Endothelial cell of umbilical vein (primary cell): ENCODE measurements around the gene STK16. TPM values are rescaled to one million over a fixed set of nuclear protein-coding genes. Genes with fewer than 3 reads are reported as not detected.

Source experiments
- BruUV-seq: library from RNA; stranded (reverse); fragments of 400-500 nt; replicated peaks from 2 replicates; lab custom pipeline; 2021; lab: Mats Ljungman, UMichigan
- CTCF ChIA-PET: fragments of 300-600, 350-600 bp; sonication (Branson Sonifier 250); formaldehyde crosslinking; loops from one replicate; lab custom pipeline; 2021; ENCODE audit warnings: antibody characterized with exemption, inconsistent platforms; lab: Charles Lee
- POLR2A ChIA-PET: fragments of 300-600, 350-600 bp; sonication (Branson Sonifier 250); formaldehyde crosslinking; loops from one replicate; lab custom pipeline; 2021; ENCODE audit warnings: antibody characterized with exemption, inconsistent platforms; lab: Charles Lee
- DNase-seq: peaks from one replicate; pipeline ENCODE4 v3.0.0-alpha.2; 2011; ENCODE audit warnings: low read depth, low spot score
- FAIRE-seq: peaks from 2 replicates; lab custom pipeline; 2011; peaks lifted over from hg19 to GRCh38; lab: Jason Lieb, UNC
- H2AFZ ChIP-seq: 2 replicates; pipeline ENCODE4 v1.6.0; 2012; ENCODE audit warnings: low read depth, low read length, control low read depth, inconsistent platforms
- H3K27ac ChIP-seq: 2 replicates; pipeline ENCODE4 v1.5.1; 2011; ENCODE audit warnings: low read depth, mild to moderate bottlenecking, control low read depth, low read length, moderate library complexity; ENCODE audit not compliant: insufficient read depth
- H3K27me3 ChIP-seq, 2 experiments: 2 replicates each; pipeline versions ENCODE4 v1.6.0 to v1.6.1; 2011; ENCODE audit warnings: low read length in 2 of 2, mixed read lengths in 1 of 2; ENCODE audit not compliant: control insufficient read depth in 2 of 2, insufficient read depth in 2 of 2
- H3K36me3 ChIP-seq, 2 experiments: 2 replicates in 1 of 2; 3 replicates in 1 of 2; pipeline ENCODE4 v1.5.1; 2011; ENCODE audit warnings: low read length in 2 of 2, mild to moderate bottlenecking in 1 of 2, moderate library complexity in 1 of 2; ENCODE audit not compliant: control insufficient read depth in 2 of 2, insufficient read depth in 2 of 2; ENCODE audit errors: extremely low read depth in 1 of 2
- H3K4me1 ChIP-seq: 3 replicates; pipeline ENCODE4 v1.5.1; 2011; ENCODE audit warnings: mild to moderate bottlenecking, low read length; ENCODE audit not compliant: control insufficient read depth, insufficient read depth; ENCODE audit errors: extremely low read depth
- H3K4me2 ChIP-seq: 2 replicates; pipeline ENCODE4 v1.6.1; 2011; ENCODE audit warnings: low read length, control low read depth, mixed read lengths; ENCODE audit not compliant: insufficient read depth
- H3K4me3 ChIP-seq, 3 experiments: fragments of 200-600 bp in 1 of 3; sonication (generic), shearing (Covaris generic) in 1 of 3; replicated peaks in 1 of 3; 2 replicates each; pipeline ENCODE4 v1.5.1; 2011 to 2016; ENCODE audit warnings: control low read depth in 3 of 3, low read length in 3 of 3, mild to moderate bottlenecking in 2 of 3, inconsistent platforms in 1 of 3, low read depth in 1 of 3, moderate library complexity in 1 of 3; ENCODE audit not compliant: insufficient read depth in 1 of 3
- H3K79me2 ChIP-seq: 2 replicates; pipeline ENCODE4 v1.6.0; 2012; ENCODE audit warnings: low read length, inconsistent platforms; ENCODE audit not compliant: control insufficient read depth, insufficient read depth
- H3K9ac ChIP-seq: replicated peaks from 2 replicates; pipeline ENCODE3; 2011; ENCODE audit warnings: low read length, control low read depth; ENCODE audit not compliant: insufficient read depth; ENCODE audit errors: extremely low read depth
- H3K9me1 ChIP-seq: replicated peaks from 3 replicates; pipeline ENCODE4 v1.6.0; 2011; ENCODE audit warnings: mild to moderate bottlenecking, low read length; ENCODE audit not compliant: control insufficient read depth, insufficient read depth; ENCODE audit errors: extremely low read depth
- H3K9me3 ChIP-seq: replicated peaks from 2 replicates; pipeline ENCODE4 v1.5.1; 2012; ENCODE audit warnings: low read length, inconsistent platforms; ENCODE audit not compliant: control insufficient read depth, insufficient read depth
- H4K20me1 ChIP-seq: replicated peaks from 2 replicates; pipeline ENCODE3; 2011; ENCODE audit warnings: mild to moderate bottlenecking, low read length; ENCODE audit not compliant: control insufficient read depth, insufficient read depth; ENCODE audit errors: extremely low read depth
- EZH2 ChIP-seq: IDR thresholded peaks from 2 replicates; pipeline ENCODE4 v1.6.1; 2012; ENCODE audit warnings: borderline replicate concordance, low read depth, mild to moderate bottlenecking, moderate library complexity, low read length, inconsistent platforms; ENCODE audit not compliant: severe bottlenecking
- FOS ChIP-seq: IDR thresholded peaks from 2 replicates; pipeline ENCODE4 v1.6.1; 2011; ENCODE audit warnings: mild to moderate bottlenecking, low read length, moderate library complexity, borderline replicate concordance; ENCODE audit not compliant: insufficient read depth
- GATA2 ChIP-seq: IDR thresholded peaks from 2 replicates; pipeline ENCODE4 v1.7.0; 2011; ENCODE audit warnings: low read depth, mild to moderate bottlenecking, moderate library complexity, mixed read lengths, low read length; ENCODE audit not compliant: insufficient read length, insufficient read depth
- JUN ChIP-seq: IDR thresholded peaks from 2 replicates; pipeline ENCODE4 v1.6.1; 2011; ENCODE audit warnings: borderline replicate concordance, low read depth; ENCODE audit not compliant: insufficient read length, insufficient read depth
- MYC ChIP-seq: IDR thresholded peaks from one replicate; pipeline ENCODE4 v1.6.1; 2011; ENCODE audit warnings: mild to moderate bottlenecking, low read depth, low read length
- POLR2A ChIP-seq: IDR thresholded peaks from 2 replicates; pipeline ENCODE4 v1.6.1; 2012; ENCODE audit warnings: low read depth, mild to moderate bottlenecking, control low read depth, low read length
- POLR2AphosphoS5 ChIP-seq: IDR thresholded peaks from 2 replicates; pipeline ENCODE4 v1.6.1; 2012; ENCODE audit warnings: low read depth, mild to moderate bottlenecking, control low read depth, low read length, moderate library complexity; ENCODE audit not compliant: insufficient read depth
- dilution Hi-C: fragments of 300-500 bp; cut with MboI; formaldehyde crosslinking; loops from one replicate; pipeline ENCODE4 v1.15.0; 2019; ENCODE audit warnings: low sequenced_read_pairs; ENCODE audit not compliant: extremely low pct_ligation_motif_present
- intact Hi-C: fragments of 100-400 bp; cut with micrococcal nuclease; formaldehyde crosslinking; loops from one replicate; pipeline ENCODE4 v1.10.0; 2022
- polyA plus RNA-seq, 4 experiments: library from polyadenylated mRNA; depleted of rRNA in 3 of 4; stranded (reverse) in 3 of 4; unstranded in 1 of 4; fragments of >200 nt; gene quantifications; 2 replicates each; pipeline versions ENCODE4 v1.2.1 to v1.2.3, GENCODE V29; 2011 to 2012; ENCODE audit warnings: missing spikeins in 1 of 4
- total RNA-seq: library from RNA; stranded (reverse); gene quantifications from 2 replicates; pipeline ENCODE4 v1.2.3, GENCODE V29; 2021
- TF ChIP-seq, protein P1 (sequence below), 2 donors: IDR thresholded peaks; 1 replicate in 1 of 2; 2 replicates in 1 of 2; pipeline ENCODE4 v1.5.1; 2011; ENCODE audit warnings: low read length in 2 of 2, mild to moderate bottlenecking in 2 of 2, moderate library complexity in 2 of 2, control low read depth in 1 of 2, inconsistent platforms in 1 of 2, low read depth in 1 of 2; ENCODE audit not compliant: insufficient read depth in 1 of 2; ENCODE audit errors: extremely low read depth in 1 of 2
- TF ChIP-seq, protein P2 (sequence below): IDR thresholded peaks from 2 replicates; pipeline ENCODE4 v1.6.1; 2011; ENCODE audit not compliant: insufficient read depth, insufficient read length

The STK16 gene
- total and polyA plus RNA-seq, 2 donors (not counting 3 experiments of a cell fraction or from before 2014, with no cell fraction given), result 18.8 to 63.2 TPM

- Histone ChIP-seq H2AFZ (no peak overlapping the region), H3K4me1 (peaks cover 14% of the 10 kb centered on the region), H3K27ac (no peak overlapping the region), H3K36me3 (peaks cover 3 to 11% of the 10 kb centered on the region in 2 experiments), H3K4me2 (no peak overlapping the region), H3K79me2 (no peaks in the 10 kb centered on the region), H3K9me1 (no peaks in the 10 kb centered on the region), H3K27me3 (no peaks in the 10 kb centered on the region), H3K4me3 (no peak overlapping the region), H4K20me1 (no peaks in the 10 kb centered on the region), H3K9ac (no peak overlapping the region), H3K9me3 (no peaks in the 10 kb centered on the region)
- dilution Hi-C loops, result no loop called here
- intact Hi-C loops, result loop anchor here (5.0 kb wide), 1 partner anchor 159 kb away; no protein-coding TSS in a partner anchor
- POLR2A ChIA-PET, result interaction anchor here (0.6 kb wide), 1 partner anchor 1781 kb away, joined by 8 read pairs; no protein-coding TSS in a partner anchor
- CTCF ChIA-PET, result interaction anchor here (1.2 to 1.6 kb wide), 2 partner anchors 11 to 79 kb away, joined by 3 to 6 read pairs; no protein-coding TSS in a partner anchor
- no peak for DNase-seq
- no TSS peak for BruUV-seq
- TF ChIP-seq FOS (no peak), POLR2AphosphoS5 (no peak), JUN (no peak), GATA2 (no peak), MYC (no peak), POLR2A (no peak), EZH2 (no peak)
- TF ChIP-seq, protein P1, sequence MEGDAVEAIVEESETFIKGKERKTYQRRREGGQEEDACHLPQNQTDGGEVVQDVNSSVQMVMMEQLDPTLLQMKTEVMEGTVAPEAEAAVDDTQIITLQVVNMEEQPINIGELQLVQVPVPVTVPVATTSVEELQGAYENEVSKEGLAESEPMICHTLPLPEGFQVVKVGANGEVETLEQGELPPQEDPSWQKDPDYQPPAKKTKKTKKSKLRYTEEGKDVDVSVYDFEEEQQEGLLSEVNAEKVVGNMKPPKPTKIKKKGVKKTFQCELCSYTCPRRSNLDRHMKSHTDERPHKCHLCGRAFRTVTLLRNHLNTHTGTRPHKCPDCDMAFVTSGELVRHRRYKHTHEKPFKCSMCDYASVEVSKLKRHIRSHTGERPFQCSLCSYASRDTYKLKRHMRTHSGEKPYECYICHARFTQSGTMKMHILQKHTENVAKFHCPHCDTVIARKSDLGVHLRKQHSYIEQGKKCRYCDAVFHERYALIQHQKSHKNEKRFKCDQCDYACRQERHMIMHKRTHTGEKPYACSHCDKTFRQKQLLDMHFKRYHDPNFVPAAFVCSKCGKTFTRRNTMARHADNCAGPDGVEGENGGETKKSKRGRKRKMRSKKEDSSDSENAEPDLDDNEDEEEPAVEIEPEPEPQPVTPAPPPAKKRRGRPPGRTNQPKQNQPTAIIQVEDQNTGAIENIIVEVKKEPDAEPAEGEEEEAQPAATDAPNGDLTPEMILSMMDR (IDR thresholded peaks at IDR 0.05; ENCODE audit: extremely low read depth in 1 of 2, insufficient read depth in 1 of 2, low read depth in 1 of 2, low read length in 2 of 2), result no peak
- TF ChIP-seq, protein P2, sequence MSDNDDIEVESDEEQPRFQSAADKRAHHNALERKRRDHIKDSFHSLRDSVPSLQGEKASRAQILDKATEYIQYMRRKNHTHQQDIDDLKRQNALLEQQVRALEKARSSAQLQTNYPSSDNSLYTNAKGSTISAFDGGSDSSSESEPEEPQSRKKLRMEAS, result no peak
- no peak for FAIRE-seq
These were observed 29.3 kb upstream of the STK16 start for GRCh38 chr2:219215871-219216534.
